Measurements from ENCODE around the gene TRPT1.

Gene TRPT1

GRCh38 chr11:64226507-64227051, 593 bp upstream of the TRPT1 start:
- no peak overlapping the region for H3K27ac Mint-ChIP-seq
- H3K36me3 Mint-ChIP-seq (ENCODE audit: low read depth), result no peaks in the 10 kb centered on the region
- DNase-seq, result no peak
- peak overlapping the region; percentile 86 for H3K4me3 Mint-ChIP-seq
- TF ChIP-seq, protein P1, sequence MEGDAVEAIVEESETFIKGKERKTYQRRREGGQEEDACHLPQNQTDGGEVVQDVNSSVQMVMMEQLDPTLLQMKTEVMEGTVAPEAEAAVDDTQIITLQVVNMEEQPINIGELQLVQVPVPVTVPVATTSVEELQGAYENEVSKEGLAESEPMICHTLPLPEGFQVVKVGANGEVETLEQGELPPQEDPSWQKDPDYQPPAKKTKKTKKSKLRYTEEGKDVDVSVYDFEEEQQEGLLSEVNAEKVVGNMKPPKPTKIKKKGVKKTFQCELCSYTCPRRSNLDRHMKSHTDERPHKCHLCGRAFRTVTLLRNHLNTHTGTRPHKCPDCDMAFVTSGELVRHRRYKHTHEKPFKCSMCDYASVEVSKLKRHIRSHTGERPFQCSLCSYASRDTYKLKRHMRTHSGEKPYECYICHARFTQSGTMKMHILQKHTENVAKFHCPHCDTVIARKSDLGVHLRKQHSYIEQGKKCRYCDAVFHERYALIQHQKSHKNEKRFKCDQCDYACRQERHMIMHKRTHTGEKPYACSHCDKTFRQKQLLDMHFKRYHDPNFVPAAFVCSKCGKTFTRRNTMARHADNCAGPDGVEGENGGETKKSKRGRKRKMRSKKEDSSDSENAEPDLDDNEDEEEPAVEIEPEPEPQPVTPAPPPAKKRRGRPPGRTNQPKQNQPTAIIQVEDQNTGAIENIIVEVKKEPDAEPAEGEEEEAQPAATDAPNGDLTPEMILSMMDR (IDR thresholded peaks at IDR 0.05), result no peak
- H3K9me3 Mint-ChIP-seq, result no peaks in the 10 kb centered on the region
- no peaks in the 10 kb centered on the region for H3K27me3 Mint-ChIP-seq (ENCODE audit: low read depth, poor library complexity)
- peaks cover 44% of the 10 kb centered on the region for H3K4me1 Mint-ChIP-seq

- no peak for DNase-seq
- Mint-ChIP-seq H3K4me1 (peaks cover 37% of the 10 kb centered on the region), H3K27me3 (ENCODE audit: low read depth, poor library complexity) (no peaks in the 10 kb centered on the region), H3K9me3 (no peaks in the 10 kb centered on the region), H3K36me3 (ENCODE audit: low read depth) (no peaks in the 10 kb centered on the region), H3K27ac (peak overlapping the region; percentile 93), H3K4me3 (peak overlapping the region; percentile 86)
- TF ChIP-seq, protein P1 (IDR thresholded peaks at IDR 0.05), result no peak
Observed at GRCh38 chr11:64224891-64225607, 937 bp downstream of the TRPT1 start.

DNA sequence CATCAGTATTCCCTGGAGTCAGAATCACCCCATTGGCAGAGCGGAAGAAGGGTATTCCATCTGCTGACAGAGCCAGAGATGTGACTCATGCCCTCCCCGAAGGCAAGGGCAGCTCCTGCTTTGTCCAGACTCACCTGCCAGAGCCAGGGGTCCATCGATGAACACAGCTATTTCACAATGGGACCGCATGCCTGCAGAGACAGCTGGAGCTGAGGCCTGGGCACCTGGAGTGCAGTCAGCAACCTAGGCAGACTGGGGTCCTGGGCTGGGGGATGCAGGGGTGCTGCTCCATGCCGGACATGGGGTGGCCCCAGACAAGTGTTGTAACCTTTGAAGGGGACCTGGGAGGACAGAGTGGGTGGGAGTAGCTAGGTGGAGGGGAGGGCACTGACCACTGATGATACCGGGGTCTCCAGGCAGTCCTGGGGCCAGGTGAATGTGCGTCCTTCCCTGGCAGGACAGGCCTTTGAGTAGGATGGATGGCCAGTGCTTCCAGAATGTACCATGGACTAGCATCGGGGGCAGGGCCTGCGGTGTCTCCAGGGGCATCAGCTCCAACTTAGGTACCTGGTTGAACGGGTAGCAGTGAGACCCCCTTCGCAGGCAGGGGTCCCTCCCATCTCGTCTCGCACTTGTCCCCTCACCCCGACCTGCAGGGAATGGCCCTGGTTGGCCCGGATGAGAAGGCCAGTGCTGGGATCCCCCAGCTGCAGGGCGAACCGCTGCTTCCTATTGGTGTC, 1.7 kb downstream of the TRPT1 start:
- Mint-ChIP-seq H3K36me3 (ENCODE audit: low read depth) (no peaks in the 10 kb centered on the region), H3K4me3 (peak overlapping the region; percentile 86), H3K27ac (peak overlapping the region; percentile 51), H3K9me3 (no peaks in the 10 kb centered on the region), H3K4me1 (peaks cover 29% of the 10 kb centered on the region), H3K27me3 (ENCODE audit: low read depth, poor library complexity) (no peaks in the 10 kb centered on the region)
- TF ChIP-seq, protein P1 (IDR thresholded peaks at IDR 0.05), result no peak
- DNase-seq, result no peak

GRCh38 chr11:64223001-64223651, 2.9 kb downstream of the TRPT1 start:
- Mint-ChIP-seq H3K4me1 (peaks cover 34% of the 10 kb centered on the region), H3K36me3 (ENCODE audit: low read depth) (no peaks in the 10 kb centered on the region), H3K27me3 (ENCODE audit: low read depth, poor library complexity) (no peaks in the 10 kb centered on the region), H3K9me3 (no peaks in the 10 kb centered on the region), H3K4me3 (no peak overlapping the region), H3K27ac (no peak overlapping the region)
- TF ChIP-seq, protein P1 (IDR thresholded peaks at IDR 0.05), result no peak
- no peak for DNase-seq

GRCh38 chr11:64222651-64223000, 3.4 kb downstream of the TRPT1 start:
- no peaks in the 10 kb centered on the region for H3K27me3 Mint-ChIP-seq (ENCODE audit: low read depth, poor library complexity)
- DNase-seq, result no peak
- H3K9me3 Mint-ChIP-seq, result no peaks in the 10 kb centered on the region
- H3K4me3 Mint-ChIP-seq, result no peak overlapping the region
- TF ChIP-seq, protein P1 (IDR thresholded peaks at IDR 0.05), result no peak
- no peak overlapping the region for H3K27ac Mint-ChIP-seq
- no peaks in the 10 kb centered on the region for H3K36me3 Mint-ChIP-seq (ENCODE audit: low read depth)
- peaks cover 31% of the 10 kb centered on the region for H3K4me1 Mint-ChIP-seq
